Liver (tissue), 9 donors: ENCODE data around the gene RBM46. TPM values are rescaled to one million over a fixed set of nuclear protein-coding genes. Genes with fewer than 3 reads are reported as not detected.

Experiments
- DNase-seq: peaks from one replicate; pipeline ENCODE4 v3.0.0-alpha.2; 2017; ENCODE audit warnings: low spot score
- H3K27ac ChIP-seq, 2 donors: one replicate each; pipeline ENCODE4 v1.7.0; 2013; ENCODE audit warnings: inconsistent platforms in 2 of 2, low read length in 2 of 2, control low read depth in 1 of 2, low read depth in 1 of 2, mild to moderate bottlenecking in 1 of 2
- H3K27me3 ChIP-seq, 4 donors: one replicate each; pipeline versions ENCODE4 v1.6.1 to v1.7.0; 2013; ENCODE audit warnings: low read length in 3 of 4, inconsistent platforms in 1 of 4, mild to moderate bottlenecking in 1 of 4, moderate library complexity in 1 of 4; ENCODE audit not compliant: control insufficient read depth in 4 of 4, insufficient read depth in 4 of 4
- H3K36me3 ChIP-seq, 4 donors: one replicate each; pipeline versions ENCODE4 v1.6.1 to v1.7.0; 2013; ENCODE audit warnings: low read length in 3 of 4, mild to moderate bottlenecking in 3 of 4, low read depth in 1 of 4, moderate library complexity in 1 of 4; ENCODE audit not compliant: control insufficient read depth in 4 of 4, insufficient read depth in 3 of 4
- H3K4me1 ChIP-seq, 4 donors: one replicate each; pipeline versions ENCODE4 v1.6.1 to v1.7.0; 2013; ENCODE audit warnings: low read length in 3 of 4, mild to moderate bottlenecking in 3 of 4, moderate library complexity in 1 of 4; ENCODE audit not compliant: control insufficient read depth in 4 of 4, insufficient read depth in 4 of 4
- H3K4me3 ChIP-seq, 3 donors: one replicate each; pipeline versions ENCODE4 v1.6.1 to v1.7.0; 2013; ENCODE audit warnings: low read length in 3 of 3, control low read depth in 1 of 3, low read depth in 1 of 3, mild to moderate bottlenecking in 1 of 3
- H3K9ac ChIP-seq, 2 donors: one replicate each; pipeline ENCODE4 v1.7.0; 2013; ENCODE audit warnings: low read length in 2 of 2, mild to moderate bottlenecking in 2 of 2, moderate library complexity in 2 of 2, control low read depth in 1 of 2, low read depth in 1 of 2
- H3K9me3 ChIP-seq, 4 donors: one replicate each; pipeline versions ENCODE4 v1.6.1 to v1.7.0; 2013; ENCODE audit warnings: low read length in 3 of 4; ENCODE audit not compliant: control insufficient read depth in 4 of 4
- EGR1 ChIP-seq, 2 donors: IDR thresholded peaks; 2 replicates each; pipeline ENCODE4 v1.6.1; 2016 to 2018; ENCODE audit warnings: antibody characterized with exemption in 2 of 2, low read depth in 2 of 2
- FOXA1 ChIP-seq: IDR thresholded peaks from 2 replicates; pipeline ENCODE4 v1.6.1; 2016; ENCODE audit warnings: antibody characterized with exemption
- FOXA2 ChIP-seq: IDR thresholded peaks from 2 replicates; pipeline ENCODE4 v1.6.1; 2016; ENCODE audit warnings: antibody characterized with exemption
- GABPA ChIP-seq, 2 donors: IDR thresholded peaks in 1 of 2; conservative IDR thresholded peaks in 1 of 2; 2 replicates each; pipeline ENCODE4 v1.6.1; 2016; ENCODE audit warnings: antibody characterized with exemption in 2 of 2, mild to moderate bottlenecking in 1 of 2, moderate library complexity in 1 of 2
- HNF4A ChIP-seq, 2 donors: conservative IDR thresholded peaks; 2 replicates each; pipeline ENCODE4 v1.6.1; 2016; ENCODE audit warnings: antibody characterized with exemption in 2 of 2, mild to moderate bottlenecking in 2 of 2
- HNF4G ChIP-seq: IDR thresholded peaks from 2 replicates; pipeline ENCODE4 v1.6.1; 2016; ENCODE audit warnings: antibody characterized with exemption
- JUND ChIP-seq, 2 donors: IDR thresholded peaks; 2 replicates each; pipeline ENCODE4 v1.6.1; 2016; ENCODE audit warnings: antibody characterized with exemption in 2 of 2
- NR2F2 ChIP-seq: IDR thresholded peaks from 2 replicates; pipeline ENCODE4 v1.6.1; 2016; ENCODE audit warnings: antibody characterized with exemption
- RAD21 ChIP-seq, 2 donors: IDR thresholded peaks; 2 replicates each; pipeline ENCODE4 v1.6.1; 2016; ENCODE audit warnings: antibody characterized with exemption in 2 of 2, mild to moderate bottlenecking in 2 of 2
- RXRA ChIP-seq, 2 donors: IDR thresholded peaks; 2 replicates each; pipeline ENCODE4 v1.6.1; 2017 to 2018; ENCODE audit warnings: antibody characterized with exemption in 2 of 2, mild to moderate bottlenecking in 1 of 2
- SP1 ChIP-seq: IDR thresholded peaks from 2 replicates; pipeline ENCODE4 v1.6.1; 2018; ENCODE audit warnings: antibody characterized with exemption, mild to moderate bottlenecking
- TAF1 ChIP-seq: conservative IDR thresholded peaks from 2 replicates; pipeline ENCODE4 v1.6.1; 2016; ENCODE audit warnings: antibody characterized with exemption, mild to moderate bottlenecking
- YY1 ChIP-seq: IDR thresholded peaks from 2 replicates; pipeline ENCODE4 v1.6.1; 2016; ENCODE audit warnings: antibody characterized with exemption, mild to moderate bottlenecking
- ZBTB33 ChIP-seq: IDR thresholded peaks from 2 replicates; pipeline ENCODE4 v1.6.1; 2016; ENCODE audit warnings: antibody characterized with exemption
- WGBS: extraction: QIAGEN DNeasy Blood & Tissue Kit; methylation state at CpG from one replicate; pipeline ENCODE4 v1.1.7; 2013; 5-methylcytosine and 5-hydroxymethylcytosine counted together
- polyA plus RNA-seq, 2 donors: library from polyadenylated mRNA; stranded (reverse) in 1 of 2; unstranded in 1 of 2; fragments of 200-250 nt in 1 of 2; fragments of >200 nt in 1 of 2; fragmentation: Nextera tagmentation in 1 of 2; extraction: Ambion mirVana in 1 of 2; gene quantifications; one replicate each; pipeline versions ENCODE4 v1.2.1 to v1.2.3, GENCODE V29; 2013 to 2015
- total RNA-seq, 2 donors: library from RNA; depleted of rRNA; stranded (reverse); fragments of >200 nt; gene quantifications; one replicate each; pipeline ENCODE4 v1.2.3, GENCODE V29; 2014
- TF ChIP-seq, protein P1 (sequence below): fragments of 150-350 bp; IDR thresholded peaks from 2 replicates; pipeline ENCODE4 v1.5.1; 2017; ENCODE audit warnings: improper control_type of control experiment, low read depth, low read length; ENCODE audit not compliant: missing input control
- TF ChIP-seq, protein P2 (sequence below): IDR thresholded peaks from 2 replicates; pipeline ENCODE4 v1.6.1; 2016; ENCODE audit warnings: antibody characterized with exemption, mild to moderate bottlenecking
- TF ChIP-seq, protein P3 (sequence below): IDR thresholded peaks from 2 replicates; pipeline ENCODE4 v1.6.1; 2016; ENCODE audit warnings: antibody characterized with exemption
- TF ChIP-seq, protein P4 (sequence below): IDR thresholded peaks from 2 replicates; pipeline ENCODE4 v1.6.1; 2016; ENCODE audit warnings: antibody characterized with exemption
- donor health status: healthy.
- donor health status: healthy.
- donor health status: healthy.
- donor health status: healthy.
- donor health status: healthy.

Gene RBM46, protein sequence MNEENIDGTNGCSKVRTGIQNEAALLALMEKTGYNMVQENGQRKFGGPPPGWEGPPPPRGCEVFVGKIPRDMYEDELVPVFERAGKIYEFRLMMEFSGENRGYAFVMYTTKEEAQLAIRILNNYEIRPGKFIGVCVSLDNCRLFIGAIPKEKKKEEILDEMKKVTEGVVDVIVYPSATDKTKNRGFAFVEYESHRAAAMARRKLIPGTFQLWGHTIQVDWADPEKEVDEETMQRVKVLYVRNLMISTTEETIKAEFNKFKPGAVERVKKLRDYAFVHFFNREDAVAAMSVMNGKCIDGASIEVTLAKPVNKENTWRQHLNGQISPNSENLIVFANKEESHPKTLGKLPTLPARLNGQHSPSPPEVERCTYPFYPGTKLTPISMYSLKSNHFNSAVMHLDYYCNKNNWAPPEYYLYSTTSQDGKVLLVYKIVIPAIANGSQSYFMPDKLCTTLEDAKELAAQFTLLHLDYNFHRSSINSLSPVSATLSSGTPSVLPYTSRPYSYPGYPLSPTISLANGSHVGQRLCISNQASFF
- total RNA-seq (under 1 TPM in 1 of 2 donors, not detected in 1; 0.08 TPM), polyA plus RNA-seq (under 1 TPM; 0.03 to 0.24 TPM)

- 53% methylated on average over 76 of the region's 76 CpGs for WGBS
These were observed at the start of gene RBM46 for GRCh38 chr4:154781126-154781982. TSS of gene RBM46 (plus strand) at chr4:154781272. CDS start at chr4:154796753, 15,481 bp downstream.

DNA sequence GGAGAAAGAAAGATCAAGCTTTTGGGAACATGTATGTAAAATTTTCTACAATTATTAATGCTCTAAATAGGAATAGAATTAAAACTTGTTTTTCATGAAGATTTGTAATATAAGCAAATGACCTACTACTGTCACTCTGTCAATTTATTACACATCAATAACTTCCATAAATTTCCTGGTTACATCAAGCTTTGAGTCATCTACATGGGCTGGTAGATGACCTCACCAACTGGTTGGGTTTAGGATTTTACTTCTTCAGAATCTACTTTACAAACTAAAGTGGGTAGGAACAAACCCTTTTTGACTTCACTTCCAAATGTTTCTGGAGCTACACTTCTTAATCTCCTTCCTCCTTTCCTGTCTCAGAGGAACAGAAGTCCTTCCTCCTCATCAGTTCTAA, 49.3 kb upstream of the RBM46 start:
- TF ChIP-seq, protein P1, sequence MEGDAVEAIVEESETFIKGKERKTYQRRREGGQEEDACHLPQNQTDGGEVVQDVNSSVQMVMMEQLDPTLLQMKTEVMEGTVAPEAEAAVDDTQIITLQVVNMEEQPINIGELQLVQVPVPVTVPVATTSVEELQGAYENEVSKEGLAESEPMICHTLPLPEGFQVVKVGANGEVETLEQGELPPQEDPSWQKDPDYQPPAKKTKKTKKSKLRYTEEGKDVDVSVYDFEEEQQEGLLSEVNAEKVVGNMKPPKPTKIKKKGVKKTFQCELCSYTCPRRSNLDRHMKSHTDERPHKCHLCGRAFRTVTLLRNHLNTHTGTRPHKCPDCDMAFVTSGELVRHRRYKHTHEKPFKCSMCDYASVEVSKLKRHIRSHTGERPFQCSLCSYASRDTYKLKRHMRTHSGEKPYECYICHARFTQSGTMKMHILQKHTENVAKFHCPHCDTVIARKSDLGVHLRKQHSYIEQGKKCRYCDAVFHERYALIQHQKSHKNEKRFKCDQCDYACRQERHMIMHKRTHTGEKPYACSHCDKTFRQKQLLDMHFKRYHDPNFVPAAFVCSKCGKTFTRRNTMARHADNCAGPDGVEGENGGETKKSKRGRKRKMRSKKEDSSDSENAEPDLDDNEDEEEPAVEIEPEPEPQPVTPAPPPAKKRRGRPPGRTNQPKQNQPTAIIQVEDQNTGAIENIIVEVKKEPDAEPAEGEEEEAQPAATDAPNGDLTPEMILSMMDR, result no peak
- TF ChIP-seq, protein P2, sequence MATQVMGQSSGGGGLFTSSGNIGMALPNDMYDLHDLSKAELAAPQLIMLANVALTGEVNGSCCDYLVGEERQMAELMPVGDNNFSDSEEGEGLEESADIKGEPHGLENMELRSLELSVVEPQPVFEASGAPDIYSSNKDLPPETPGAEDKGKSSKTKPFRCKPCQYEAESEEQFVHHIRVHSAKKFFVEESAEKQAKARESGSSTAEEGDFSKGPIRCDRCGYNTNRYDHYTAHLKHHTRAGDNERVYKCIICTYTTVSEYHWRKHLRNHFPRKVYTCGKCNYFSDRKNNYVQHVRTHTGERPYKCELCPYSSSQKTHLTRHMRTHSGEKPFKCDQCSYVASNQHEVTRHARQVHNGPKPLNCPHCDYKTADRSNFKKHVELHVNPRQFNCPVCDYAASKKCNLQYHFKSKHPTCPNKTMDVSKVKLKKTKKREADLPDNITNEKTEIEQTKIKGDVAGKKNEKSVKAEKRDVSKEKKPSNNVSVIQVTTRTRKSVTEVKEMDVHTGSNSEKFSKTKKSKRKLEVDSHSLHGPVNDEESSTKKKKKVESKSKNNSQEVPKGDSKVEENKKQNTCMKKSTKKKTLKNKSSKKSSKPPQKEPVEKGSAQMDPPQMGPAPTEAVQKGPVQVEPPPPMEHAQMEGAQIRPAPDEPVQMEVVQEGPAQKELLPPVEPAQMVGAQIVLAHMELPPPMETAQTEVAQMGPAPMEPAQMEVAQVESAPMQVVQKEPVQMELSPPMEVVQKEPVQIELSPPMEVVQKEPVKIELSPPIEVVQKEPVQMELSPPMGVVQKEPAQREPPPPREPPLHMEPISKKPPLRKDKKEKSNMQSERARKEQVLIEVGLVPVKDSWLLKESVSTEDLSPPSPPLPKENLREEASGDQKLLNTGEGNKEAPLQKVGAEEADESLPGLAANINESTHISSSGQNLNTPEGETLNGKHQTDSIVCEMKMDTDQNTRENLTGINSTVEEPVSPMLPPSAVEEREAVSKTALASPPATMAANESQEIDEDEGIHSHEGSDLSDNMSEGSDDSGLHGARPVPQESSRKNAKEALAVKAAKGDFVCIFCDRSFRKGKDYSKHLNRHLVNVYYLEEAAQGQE, result no peak
- TF ChIP-seq SP1 (no peak), YY1 (no peak), JUND (IDR thresholded peaks at IDR 0.05) (no peak), FOXA2 (no peak), HNF4G (no peak), GABPA (IDR thresholded peaks at IDR 0.05 in 1 of 2, conservative IDR thresholded peaks at IDR 0.05 in 1 of 2) (no peak), EGR1 (IDR thresholded peaks at IDR 0.05; ENCODE audit: low read depth in 2 of 2) (no peak), RXRA (IDR thresholded peaks at IDR 0.05) (no peak), HNF4A (conservative IDR thresholded peaks at IDR 0.05) (no peak), RAD21 (IDR thresholded peaks at IDR 0.05) (no peak), NR2F2 (no peak), ZBTB33 (no peak), FOXA1 (no peak), TAF1 (no peak)
- TF ChIP-seq, protein P3, sequence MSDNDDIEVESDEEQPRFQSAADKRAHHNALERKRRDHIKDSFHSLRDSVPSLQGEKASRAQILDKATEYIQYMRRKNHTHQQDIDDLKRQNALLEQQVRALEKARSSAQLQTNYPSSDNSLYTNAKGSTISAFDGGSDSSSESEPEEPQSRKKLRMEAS, result no peak
- TF ChIP-seq, protein P4, sequence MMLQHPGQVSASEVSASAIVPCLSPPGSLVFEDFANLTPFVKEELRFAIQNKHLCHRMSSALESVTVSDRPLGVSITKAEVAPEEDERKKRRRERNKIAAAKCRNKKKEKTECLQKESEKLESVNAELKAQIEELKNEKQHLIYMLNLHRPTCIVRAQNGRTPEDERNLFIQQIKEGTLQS, result no peak

More at GRCh38 chr4:154781126-154781982, at the start of gene RBM46:
- Histone ChIP-seq H3K27me3 (peaks cover 0 to 8% (median 0%) of the 10 kb centered on the region in 4 donors), H3K4me3 (peak within 1 kb of the TSS in 1 of 3 donors; percentile 3), H3K27ac (no peak within 1 kb of the TSS), H3K36me3 (no peaks in the 10 kb centered on the region), H3K9me3 (no peaks in the 10 kb centered on the region), H3K9ac (no peak within 1 kb of the TSS), H3K4me1 (no peaks in the 10 kb centered on the region)
- DNase-seq, result no peak
- TF ChIP-seq FOXA2 (no peak), TAF1 (no peak)
- TF ChIP-seq, protein P1, result no peak

More for the DNA sequence above, 49.3 kb upstream of the RBM46 start:
- DNase-seq, result no peak
- no peak overlapping the region for H3K27ac ChIP-seq
- H3K4me1 ChIP-seq, result no peaks in the 10 kb centered on the region
- H3K36me3 ChIP-seq, result no peaks in the 10 kb centered on the region
- no peaks in the 10 kb centered on the region for H3K9me3 ChIP-seq
- no peak overlapping the region for H3K4me3 ChIP-seq
- no peaks in the 10 kb centered on the region for H3K27me3 ChIP-seq
- H3K9ac ChIP-seq, result no peak overlapping the region
